SHP77 (cell line): ENCODE measurements around the gene USP3.

Experiments
- DNase-seq, 2 experiments: peaks; one replicate each; lab custom pipeline; 2025; lab: John Stamatoyannopoulos, UW

The USP3 gene

DNA sequence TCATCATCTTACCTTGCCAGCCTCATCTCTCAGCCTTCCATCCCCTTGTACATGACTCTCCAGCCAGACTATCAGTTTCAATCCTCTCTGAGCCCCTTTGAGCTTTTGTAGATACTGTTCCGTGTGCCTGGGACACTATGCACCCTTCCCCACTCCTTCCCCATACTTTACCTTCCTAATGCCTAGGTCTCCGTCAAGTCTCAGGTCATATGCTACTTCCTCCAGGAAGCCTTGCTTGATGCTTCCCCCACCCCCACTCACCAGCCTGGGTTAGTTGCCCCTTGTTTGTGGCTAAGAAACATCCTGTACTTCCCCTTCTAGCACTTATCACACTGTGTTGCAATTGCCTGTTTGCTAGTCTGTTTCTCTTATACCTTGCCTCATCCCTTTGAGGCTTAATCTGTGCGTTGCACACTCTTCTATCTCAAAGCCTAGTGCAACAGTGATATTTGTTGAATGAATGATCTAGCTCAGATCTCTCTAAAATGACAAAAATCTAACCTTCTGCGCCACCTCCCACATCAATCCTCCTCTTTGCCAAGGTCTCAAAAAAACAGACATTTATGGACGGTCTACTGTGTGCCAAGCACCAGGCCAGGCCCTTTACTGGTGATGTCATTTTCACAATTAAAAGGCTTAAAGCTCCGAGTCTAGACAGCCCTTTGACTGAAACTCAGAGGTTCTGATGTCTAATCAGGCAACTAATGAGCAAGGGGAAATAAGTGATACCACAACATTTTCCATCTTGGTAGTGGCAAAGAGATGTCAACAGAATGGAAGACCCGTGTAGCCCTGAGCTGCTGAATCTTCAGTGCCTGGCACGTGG lies 6.5 kb upstream of the USP3 start:
- no peak for DNase-seq

DNA sequence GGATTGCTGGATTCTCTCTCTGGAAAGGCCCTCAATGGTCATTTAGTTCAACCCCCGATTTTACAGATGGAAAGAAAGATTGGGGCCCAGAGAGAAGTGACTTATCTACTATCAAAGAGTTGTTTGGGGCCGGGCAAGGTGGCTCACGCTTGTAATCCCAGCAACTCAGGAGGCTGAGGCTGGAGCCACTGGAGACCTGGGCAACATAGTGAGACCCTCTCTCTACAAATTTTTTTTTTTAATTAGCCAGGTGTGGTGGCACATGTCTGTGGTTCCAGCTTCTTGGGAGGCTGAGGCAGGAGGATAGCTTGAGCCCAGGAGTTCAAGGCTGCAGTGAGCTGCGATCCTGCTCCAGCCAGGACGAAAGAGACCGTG lies 5.2 kb upstream of the USP3 start:
- DNase-seq = no peak

DNA sequence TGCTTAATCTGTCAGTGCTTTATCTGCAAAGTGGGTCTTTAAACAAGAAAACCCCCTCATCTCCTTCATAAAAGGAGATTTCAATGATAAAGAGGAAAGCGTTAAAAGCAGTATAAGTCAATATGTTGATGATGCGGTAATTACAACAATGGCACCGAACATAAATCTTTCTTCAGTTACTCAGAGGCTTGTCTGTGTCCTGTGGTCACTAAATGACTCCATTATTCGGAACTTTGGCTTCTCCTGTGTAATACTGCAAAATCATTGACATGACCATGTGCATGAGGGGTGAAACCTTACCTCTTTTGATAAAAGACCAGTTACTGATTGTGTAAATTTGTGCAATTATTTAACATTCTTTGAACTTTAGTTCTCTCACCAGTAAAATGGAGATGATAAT lies 4.8 kb upstream of the USP3 start:
- DNase-seq = no peak

- DNase-seq = no peak
Measured at GRCh38 chr15:63500265-63501250, 3.8 kb upstream of the USP3 start.

DNA sequence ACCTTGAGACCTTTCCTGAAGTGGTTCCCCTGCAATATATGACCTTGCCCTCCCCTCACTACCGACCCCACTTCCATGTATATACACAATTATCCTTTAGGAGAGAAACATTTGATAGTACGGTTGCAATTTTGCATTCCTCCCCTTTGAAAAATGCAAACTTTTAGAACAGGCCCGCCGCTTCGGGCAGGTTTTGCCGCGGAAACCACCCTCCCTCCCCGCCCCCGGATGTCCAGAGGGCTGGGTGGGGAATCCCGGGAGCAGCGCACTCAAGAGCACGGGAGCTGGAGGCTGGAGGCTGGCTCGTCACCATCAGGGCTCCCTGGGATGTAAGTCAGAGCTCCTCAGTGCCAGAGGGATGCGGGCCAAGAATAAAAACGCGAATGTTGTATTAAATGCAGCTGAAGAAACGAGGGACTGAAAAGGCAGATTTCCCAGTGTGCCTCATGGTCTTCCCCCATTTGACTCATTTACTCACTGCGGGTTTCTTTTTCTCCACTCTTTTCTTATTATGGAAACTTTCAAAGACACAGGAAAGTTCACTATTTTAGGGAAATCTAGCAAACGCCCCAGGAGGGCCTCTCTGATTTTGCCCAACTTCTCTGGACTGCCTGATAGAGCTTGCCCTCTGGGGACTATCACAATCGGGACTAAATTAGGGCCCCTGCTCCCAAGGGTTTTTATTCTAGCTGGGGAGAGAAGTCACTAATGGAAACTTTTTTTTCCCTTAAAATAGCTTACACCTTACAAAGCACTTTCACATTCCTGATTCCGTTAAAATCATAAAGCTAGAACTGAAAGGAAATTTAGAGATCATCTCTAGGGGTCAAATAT lies 2.9 kb upstream of the USP3 start:
- no peak for DNase-seq

- no peak for DNase-seq
Measured at GRCh38 chr15:63502137-63502766, 2.1 kb upstream of the USP3 start.

DNA sequence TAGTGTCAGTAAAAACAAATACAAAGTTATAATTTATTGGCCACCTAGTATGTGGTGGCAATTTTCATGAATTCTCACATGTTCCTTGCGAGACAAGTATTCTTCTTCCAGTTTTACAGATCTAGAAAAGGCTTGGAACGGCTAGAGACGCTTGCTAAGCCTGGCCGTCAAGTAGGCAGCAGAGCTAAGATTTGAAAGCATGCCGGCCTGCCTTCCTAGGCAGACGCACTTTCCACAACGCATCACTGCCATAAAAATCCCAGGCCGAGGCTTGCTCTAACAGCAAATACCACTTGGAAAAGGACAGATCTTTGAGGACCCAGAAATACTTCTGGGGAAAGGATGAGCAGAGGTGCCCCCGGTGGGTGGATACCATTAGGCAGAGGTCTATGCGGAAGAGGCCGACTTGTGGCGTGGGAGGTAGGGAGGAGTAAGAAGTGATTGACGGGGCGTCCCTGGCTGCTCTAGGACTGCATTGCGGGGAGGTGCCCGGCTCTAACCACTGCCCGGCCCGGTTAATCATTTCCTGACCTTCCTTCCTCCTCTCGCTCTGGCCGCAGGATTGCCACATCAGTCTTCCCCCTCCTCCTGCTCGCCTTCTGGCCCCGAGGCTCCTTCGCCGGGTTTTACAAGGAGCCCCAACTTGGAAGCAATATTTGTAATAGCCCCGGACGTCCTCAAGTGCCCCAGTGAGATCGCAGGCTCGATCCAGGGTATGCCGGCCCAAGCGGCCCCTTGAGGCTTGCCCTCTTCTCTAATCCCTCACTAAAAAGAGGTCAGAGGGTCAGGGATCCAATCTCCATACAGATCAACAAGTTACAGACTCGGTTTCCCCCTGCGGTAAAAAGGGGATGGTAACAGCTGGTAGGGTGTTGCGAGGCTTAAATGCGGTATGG lies 1.3 kb upstream of the USP3 start:
- DNase-seq = peak; percentile 67 to 83

DNA sequence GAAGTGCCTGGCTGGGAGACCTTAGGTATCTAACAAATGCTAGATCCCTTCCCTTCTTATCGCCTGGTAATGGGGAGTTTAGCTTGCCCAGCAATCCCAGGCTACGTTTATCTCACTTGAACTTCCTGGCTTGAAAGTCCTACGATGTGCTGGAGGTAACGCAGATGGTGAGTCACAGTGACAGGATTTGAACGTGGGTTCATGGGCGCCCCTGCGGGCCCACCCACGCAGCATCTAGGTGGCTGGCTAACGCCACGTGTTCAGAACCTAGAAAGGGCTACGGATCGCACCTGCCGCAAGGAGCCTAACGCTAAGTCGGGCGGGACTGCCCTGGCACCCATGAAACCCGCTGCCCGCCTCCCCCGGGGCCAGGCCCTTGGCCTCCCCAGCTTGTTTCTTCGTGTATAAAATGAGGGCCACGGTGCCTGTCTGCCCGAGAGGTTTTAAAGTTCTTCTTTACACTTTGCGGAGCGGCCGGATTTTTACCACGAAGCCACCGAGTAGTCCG lies 600 bp upstream of the USP3 start:
- peak; percentile 27 to 49 for DNase-seq

DNA sequence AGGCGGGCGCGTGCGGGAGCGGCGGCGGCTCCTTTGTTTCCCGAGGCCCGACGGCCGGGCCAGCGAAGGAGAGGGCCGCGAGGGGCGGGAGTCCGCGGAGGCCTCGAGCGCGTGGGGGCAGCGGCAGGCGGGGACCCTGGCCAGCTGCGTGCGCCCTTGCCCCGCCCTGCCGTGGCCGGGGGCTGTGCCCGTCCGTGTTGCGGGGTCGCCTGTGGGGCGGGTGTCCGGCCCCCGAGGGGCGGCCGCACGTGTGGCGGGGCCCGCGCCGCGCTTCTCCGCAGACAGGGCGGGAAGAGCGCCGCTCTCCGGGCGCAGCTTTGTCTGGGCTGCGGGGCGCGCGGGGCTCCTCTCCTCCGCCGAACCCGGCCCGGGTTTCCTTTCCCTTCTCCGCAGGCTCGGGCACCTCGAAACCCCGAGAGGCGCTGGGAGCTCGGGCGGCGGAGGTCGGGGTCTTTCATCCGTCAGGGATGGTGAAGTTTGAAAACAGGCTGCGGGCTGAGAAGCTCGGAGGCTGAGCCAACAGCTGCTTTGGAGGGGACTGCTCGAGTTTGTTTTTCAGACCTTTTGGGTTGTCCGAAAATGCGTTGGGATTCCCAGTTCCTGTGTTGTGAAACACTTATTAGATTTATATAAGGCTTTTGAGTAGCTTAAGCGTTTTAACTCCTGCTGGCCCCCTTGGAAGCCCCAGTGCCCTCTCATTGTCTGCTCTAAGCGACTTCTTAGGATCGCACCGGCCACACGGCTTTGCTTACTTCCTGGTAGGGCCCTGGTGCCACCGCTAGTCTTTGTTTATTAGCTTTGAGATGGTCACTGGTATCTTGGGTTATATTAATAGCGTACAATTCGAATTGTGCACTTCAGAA lies 817 bp downstream of the USP3 start:
- DNase-seq = peak; percentile 24 to 58

DNA sequence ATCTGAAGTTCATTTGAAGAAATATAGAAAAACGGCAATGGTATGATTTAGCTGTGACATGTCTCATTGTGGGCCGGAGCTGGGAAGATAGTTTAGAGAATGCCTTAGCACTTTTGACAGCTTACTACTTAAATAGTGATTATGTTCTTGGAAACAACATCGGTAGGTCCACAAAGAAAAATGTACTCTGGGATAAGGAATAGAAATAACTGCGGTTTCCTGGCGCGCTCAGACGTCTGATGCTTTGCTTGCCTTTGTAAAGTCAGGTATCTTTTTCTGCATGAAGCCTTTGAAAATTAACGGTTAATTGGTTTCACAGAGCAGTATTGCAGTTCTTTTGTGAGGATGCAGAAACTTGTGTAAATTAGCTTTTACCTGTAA lies 1.4 kb downstream of the USP3 start:
- no peak for DNase-seq

GRCh38 chr15:63506537-63507035 lies 2.2 kb downstream of the USP3 start:
- no peak for DNase-seq

DNA sequence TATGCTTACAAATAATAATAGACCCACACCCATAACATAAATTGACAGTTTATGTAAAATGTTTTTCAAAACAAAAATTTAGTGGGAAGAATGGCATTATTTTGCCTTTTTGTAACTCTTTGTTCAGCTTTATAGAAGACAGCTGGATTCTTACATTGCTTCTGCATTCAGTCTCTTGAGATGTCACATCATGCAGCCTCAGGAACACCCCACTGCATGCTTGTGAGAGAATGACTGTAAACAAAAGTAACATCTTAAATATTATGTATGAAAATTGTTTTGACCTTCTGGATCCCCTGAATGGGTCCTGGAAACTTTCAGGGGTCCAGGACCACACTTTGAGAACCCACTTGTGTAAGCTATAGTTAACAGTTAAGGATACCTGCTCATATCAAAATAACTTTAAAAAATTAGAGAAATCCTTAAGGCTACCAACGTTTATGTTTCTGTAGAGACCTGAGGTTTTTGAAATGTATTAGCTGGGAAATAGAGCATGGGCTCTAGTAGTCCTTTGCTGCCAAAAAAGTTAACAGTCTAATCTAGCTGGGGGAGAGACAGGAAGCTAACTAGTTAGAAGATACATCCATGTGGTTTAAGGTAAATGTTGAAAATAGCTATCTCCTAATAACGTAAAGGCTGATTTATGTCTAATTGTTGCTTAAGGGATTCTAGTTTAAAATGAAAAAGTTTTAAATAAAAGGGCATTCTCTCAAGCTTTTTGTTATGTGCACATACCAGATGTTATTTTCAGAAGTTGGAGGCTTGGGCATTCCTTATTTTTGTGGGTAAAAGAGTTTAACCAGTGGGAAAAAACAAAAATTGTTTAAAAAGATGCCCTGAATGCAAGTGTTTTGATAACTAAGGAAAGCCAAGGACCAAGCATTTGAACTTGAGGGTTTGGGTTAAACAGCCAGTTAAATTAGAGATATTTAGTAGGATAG lies 3.8 kb downstream of the USP3 start:
- no peak for DNase-seq

DNA sequence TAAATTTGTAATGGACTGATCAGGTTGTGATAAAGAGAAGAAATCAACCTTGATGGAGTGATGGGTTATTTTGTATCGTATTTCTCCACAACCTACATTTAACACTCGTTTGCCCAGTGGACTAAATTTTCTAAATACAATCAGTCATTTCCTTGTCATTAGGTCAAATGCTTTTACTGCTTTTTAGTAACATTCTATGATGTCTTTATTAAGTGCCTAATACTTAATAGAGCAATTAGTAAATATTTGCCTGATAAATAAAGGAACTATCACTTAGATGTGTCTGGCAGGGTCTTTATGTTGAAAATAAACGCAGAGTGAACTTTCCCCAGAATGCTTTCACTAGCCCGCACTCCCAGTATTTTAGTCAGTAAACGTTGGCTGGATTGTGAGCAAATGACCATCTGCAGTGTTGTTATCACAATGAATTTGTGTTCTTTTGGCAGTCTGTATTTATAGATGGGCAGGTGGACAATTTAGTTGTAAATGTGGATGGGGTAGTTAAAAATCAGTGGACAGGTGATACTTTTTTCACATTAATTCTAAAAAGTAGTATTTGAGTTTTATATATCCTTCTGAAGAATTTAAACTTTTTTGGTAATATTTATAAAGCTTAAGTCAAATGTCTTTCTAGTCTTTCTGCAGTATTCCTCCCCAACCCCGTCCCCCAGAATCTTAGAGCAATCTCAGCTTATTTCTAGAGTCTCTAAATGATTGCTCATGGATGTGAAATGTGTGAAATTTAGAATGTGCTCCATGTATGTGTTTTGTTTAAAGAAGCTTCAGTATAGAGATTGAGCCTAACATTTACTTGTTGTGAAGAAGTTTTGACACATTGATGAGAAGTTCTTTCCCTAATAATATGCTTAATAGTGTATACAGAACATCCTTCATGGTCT lies 4.9 kb downstream of the USP3 start:
- no peak for DNase-seq

- DNase-seq = no peak
Measured at GRCh38 chr15:63509955-63510940, 5.9 kb downstream of the USP3 start.

DNA sequence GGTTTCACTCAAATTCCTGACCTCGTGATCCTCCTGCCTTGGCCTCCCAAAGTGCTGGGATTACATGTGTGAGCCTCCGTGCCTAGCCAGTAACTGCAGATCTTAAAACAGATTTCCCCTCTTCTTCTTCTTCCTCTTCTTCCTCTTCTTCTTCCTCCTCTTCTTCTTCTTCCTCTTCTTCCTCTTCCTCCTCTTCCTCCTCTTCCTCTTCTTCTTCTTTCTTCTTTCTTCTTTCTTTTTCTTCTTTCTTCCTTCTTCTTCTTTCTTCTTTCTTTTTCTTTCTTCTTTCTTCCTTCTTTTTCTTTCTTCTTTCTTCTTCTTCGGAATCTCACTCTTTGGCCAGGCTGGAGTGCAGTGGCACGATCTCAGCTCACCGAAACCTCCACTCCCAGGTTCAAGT lies 7.8 kb downstream of the USP3 start:
- no peak for DNase-seq

GRCh38 chr15:63513271-63513670 lies 8.9 kb downstream of the USP3 start:
- no peak for DNase-seq
